Measurements from ENCODE around the gene NISCH.

The NISCH gene

GRCh38 chr3:52477076-52477795, 21.8 kb downstream of the NISCH start:
- Histone ChIP-seq H3K9me3 (ENCODE audit: control insufficient read depth, insufficient read depth, low read length) (no peaks in the 10 kb centered on the region), H3K27me3 (ENCODE audit: control insufficient read depth, low read length) (no peaks in the 10 kb centered on the region), H3K4me2 (ENCODE audit: low read length) (no peak overlapping the region), H3K9me2 (replicated peaks; ENCODE audit: control insufficient read depth, low read length) (no peaks in the 10 kb centered on the region), H3K36me3 (ENCODE audit: control insufficient read depth, low read length) (peaks cover 89% of the 10 kb centered on the region), H3K4me1 (ENCODE audit: control insufficient read depth, low read length) (no peaks in the 10 kb centered on the region), H3K4me3 (ENCODE audit: low read length) (no peak overlapping the region), H4K20me1 (ENCODE audit: control insufficient read depth, insufficient read depth, low read depth, low read length) (no peaks in the 10 kb centered on the region), H3K27ac (ENCODE audit: low read depth, low read length) (no peak overlapping the region), H3F3A (ENCODE audit: control insufficient read depth, insufficient read depth) (no peaks in the 10 kb centered on the region), H3K79me2 (ENCODE audit: control insufficient read depth, low read length) (no peaks in the 10 kb centered on the region)
- TF ChIP-seq EZH2phosphoT487 (IDR thresholded peaks at IDR 0.05; ENCODE audit: borderline replicate concordance, low read length) (no peak), CTCF (IDR thresholded peaks at IDR 0.05; ENCODE audit: low read depth, low read length, poor library complexity, severe bottlenecking) (no peak)

DNA sequence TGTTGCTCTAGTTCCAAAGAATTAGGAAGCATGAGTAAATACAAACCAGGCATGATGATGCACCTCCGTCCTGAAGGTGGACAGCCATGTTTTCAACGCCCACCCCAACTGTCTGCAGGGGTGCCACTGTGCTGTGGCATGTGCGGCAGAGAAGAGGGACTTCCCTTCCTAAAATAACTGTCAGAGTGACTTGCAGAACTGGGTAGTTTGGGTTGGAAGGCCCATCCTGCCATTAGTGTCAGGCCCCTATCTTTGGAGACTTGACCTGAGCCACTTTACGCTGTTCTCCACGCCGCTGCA, 22.3 kb downstream of the NISCH start:
- H3K9me2 ChIP-seq (replicated peaks; ENCODE audit: control insufficient read depth, low read length), result no peaks in the 10 kb centered on the region
- no peaks in the 10 kb centered on the region for H3K4me1 ChIP-seq (ENCODE audit: control insufficient read depth, low read length)
- H3K27ac ChIP-seq (ENCODE audit: low read depth, low read length), result no peak overlapping the region
- H3F3A ChIP-seq (ENCODE audit: control insufficient read depth, insufficient read depth), result no peaks in the 10 kb centered on the region
- no peaks in the 10 kb centered on the region for H3K79me2 ChIP-seq (ENCODE audit: control insufficient read depth, low read length)
- H3K27me3 ChIP-seq (ENCODE audit: control insufficient read depth, low read length), result no peaks in the 10 kb centered on the region
- no peak overlapping the region for H3K4me2 ChIP-seq (ENCODE audit: low read length)
- no peak overlapping the region for H3K4me3 ChIP-seq (ENCODE audit: low read length)
- no peak for TF ChIP-seq EZH2phosphoT487 (IDR thresholded peaks at IDR 0.05; ENCODE audit: borderline replicate concordance, low read length)
- no peak for TF ChIP-seq CTCF (IDR thresholded peaks at IDR 0.05; ENCODE audit: low read depth, low read length, poor library complexity, severe bottlenecking)
- H4K20me1 ChIP-seq (ENCODE audit: control insufficient read depth, insufficient read depth, low read depth, low read length), result no peaks in the 10 kb centered on the region
- peaks cover 88% of the 10 kb centered on the region for H3K36me3 ChIP-seq (ENCODE audit: control insufficient read depth, low read length)
- no peaks in the 10 kb centered on the region for H3K9me3 ChIP-seq (ENCODE audit: control insufficient read depth, insufficient read depth, low read length)

- Histone ChIP-seq H3K9me2 (replicated peaks; ENCODE audit: control insufficient read depth, low read length) (no peaks in the 10 kb centered on the region), H3F3A (ENCODE audit: control insufficient read depth, insufficient read depth) (no peaks in the 10 kb centered on the region), H3K36me3 (ENCODE audit: control insufficient read depth, low read length) (peaks cover 75% of the 10 kb centered on the region), H3K4me1 (ENCODE audit: control insufficient read depth, low read length) (no peaks in the 10 kb centered on the region), H4K20me1 (ENCODE audit: control insufficient read depth, insufficient read depth, low read depth, low read length) (no peaks in the 10 kb centered on the region), H3K79me2 (ENCODE audit: control insufficient read depth, low read length) (no peaks in the 10 kb centered on the region), H3K27me3 (ENCODE audit: control insufficient read depth, low read length) (no peaks in the 10 kb centered on the region), H3K9me3 (ENCODE audit: control insufficient read depth, insufficient read depth, low read length) (no peaks in the 10 kb centered on the region), H3K27ac (ENCODE audit: low read depth, low read length) (no peak overlapping the region), H3K4me3 (ENCODE audit: low read length) (no peak overlapping the region), H3K4me2 (ENCODE audit: low read length) (no peak overlapping the region)
- no peak for TF ChIP-seq EZH2phosphoT487 (IDR thresholded peaks at IDR 0.05; ENCODE audit: borderline replicate concordance, low read length)
- no peak for TF ChIP-seq CTCF (IDR thresholded peaks at IDR 0.05; ENCODE audit: low read depth, low read length, poor library complexity, severe bottlenecking)
Observed at GRCh38 chr3:52479037-52479876, 23.9 kb downstream of the NISCH start.

All from DOHH2 (cell line).